AG08395 (cell line): Measurements from ENCODE around the gene PSMC3.
A peak's percentile ranks its signal among the peaks of the same experiment; 100 is the strongest.

Experiments used
- DNase-seq: peaks from one replicate; pipeline ENCODE4 v3.0.0; 2012; ENCODE audit warnings: mixed read lengths, low spot score

The PSMC3 gene

DNA sequence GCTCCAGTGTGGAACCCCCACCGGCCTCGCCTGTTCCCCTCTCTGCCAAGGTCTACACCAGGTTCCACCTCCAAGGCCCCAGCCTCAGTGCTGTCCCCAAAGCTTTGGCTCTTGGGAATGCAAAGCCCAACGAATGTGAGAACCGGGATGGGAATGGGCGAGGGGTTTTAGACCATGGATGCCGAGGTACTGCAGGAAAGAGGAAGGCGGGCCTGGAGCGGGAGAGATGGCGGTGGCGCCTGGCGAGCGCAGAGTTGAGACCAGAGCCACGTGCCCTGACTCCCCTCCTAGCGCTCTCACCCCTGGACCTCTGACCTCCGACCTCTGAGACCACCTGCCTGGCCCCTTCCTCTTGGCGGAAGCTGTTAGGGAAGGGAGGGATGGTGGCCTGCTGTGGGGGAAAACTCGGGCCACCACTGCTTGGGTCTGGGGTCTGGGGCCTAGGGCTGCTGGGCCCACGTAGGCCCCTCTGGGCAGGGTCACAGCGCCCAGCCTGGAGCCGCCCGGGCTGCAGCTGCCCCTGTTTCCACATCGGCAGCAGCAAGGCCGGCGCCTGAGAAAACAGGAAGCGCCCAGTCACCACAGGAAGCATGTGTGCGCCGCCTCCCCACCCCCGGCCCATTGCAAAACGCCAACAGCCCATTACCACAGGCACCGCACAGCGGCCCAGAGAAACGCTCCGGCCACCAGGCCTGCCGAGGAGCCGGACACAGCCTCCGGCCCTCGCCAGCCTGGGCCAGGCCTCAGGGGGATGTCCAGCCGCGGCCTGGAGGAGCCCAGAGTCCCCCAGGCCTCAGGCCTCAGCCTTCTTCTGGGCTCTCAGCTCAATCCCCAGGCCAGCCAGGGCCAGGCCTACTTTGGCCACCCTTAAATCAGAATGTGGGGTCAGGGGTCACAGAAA lies 31.7 kb downstream of the PSMC3 start:
- no peak for DNase-seq

DNA sequence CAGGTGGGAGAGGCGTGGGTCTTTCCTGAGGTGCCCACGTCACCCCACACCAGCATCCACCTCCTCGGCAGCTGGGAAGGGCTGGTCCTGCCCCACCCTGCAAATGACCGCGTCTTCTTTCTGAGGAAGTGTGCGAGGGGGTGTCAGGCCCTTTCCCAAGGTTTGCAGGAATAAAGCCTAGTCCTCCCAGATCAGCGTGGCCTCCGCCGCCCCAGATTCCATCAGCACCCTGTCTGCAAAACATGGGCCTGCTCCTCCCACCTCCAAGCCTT lies 32.3 kb downstream of the PSMC3 start:
- no peak for DNase-seq

- peak; percentile 59 for DNase-seq
These were observed 32.8 kb downstream of the PSMC3 start for GRCh38 chr11:47393163-47394049.

- no peak for DNase-seq
These were observed 33.6 kb downstream of the PSMC3 start for GRCh38 chr11:47392546-47393162.

DNA sequence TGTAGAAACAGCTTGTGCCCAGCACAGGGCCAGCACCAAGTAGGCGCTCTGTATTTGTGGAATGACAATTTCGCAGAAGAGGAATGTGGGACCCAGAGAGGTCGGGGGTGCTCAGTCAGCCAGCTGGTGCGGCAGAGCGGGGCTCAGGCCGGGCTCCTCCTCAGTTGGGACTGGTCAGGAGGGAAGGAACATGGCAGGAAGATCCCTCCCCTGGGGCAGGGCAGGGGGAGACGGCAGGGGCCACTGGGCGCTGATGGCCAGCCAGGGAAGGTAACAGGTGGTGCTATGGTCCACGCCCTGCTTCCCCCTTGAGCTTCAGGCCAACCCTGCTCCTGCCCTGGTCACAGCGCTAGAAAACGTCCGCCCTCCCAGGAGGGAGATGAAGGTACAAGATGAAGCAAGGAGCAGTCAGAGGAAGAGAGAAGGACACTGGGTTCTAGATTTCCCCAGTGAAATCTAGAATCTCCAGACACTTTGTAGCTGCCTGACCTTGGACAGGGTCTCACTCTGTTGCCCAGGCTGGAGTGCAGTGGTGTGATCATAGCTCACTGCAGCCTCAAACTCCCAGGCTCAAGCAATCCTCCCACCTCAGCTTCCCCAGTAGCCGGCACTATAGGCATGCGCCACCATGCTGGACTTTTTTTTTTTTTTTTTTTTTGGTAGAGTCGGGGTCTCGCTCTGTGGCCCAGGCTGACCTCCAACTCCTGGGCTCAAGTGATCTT lies 34.4 kb downstream of the PSMC3 start:
- DNase-seq = no peak

GRCh38 chr11:47391077-47391583 lies 35.1 kb downstream of the PSMC3 start:
- DNase-seq = no peak

GRCh38 chr11:47390422-47390760 lies 35.8 kb downstream of the PSMC3 start:
- DNase-seq = no peak

GRCh38 chr11:47389577-47390421 lies 36.4 kb downstream of the PSMC3 start:
- no peak for DNase-seq

GRCh38 chr11:47388697-47389576 lies 37.3 kb downstream of the PSMC3 start:
- DNase-seq = no peak

DNA sequence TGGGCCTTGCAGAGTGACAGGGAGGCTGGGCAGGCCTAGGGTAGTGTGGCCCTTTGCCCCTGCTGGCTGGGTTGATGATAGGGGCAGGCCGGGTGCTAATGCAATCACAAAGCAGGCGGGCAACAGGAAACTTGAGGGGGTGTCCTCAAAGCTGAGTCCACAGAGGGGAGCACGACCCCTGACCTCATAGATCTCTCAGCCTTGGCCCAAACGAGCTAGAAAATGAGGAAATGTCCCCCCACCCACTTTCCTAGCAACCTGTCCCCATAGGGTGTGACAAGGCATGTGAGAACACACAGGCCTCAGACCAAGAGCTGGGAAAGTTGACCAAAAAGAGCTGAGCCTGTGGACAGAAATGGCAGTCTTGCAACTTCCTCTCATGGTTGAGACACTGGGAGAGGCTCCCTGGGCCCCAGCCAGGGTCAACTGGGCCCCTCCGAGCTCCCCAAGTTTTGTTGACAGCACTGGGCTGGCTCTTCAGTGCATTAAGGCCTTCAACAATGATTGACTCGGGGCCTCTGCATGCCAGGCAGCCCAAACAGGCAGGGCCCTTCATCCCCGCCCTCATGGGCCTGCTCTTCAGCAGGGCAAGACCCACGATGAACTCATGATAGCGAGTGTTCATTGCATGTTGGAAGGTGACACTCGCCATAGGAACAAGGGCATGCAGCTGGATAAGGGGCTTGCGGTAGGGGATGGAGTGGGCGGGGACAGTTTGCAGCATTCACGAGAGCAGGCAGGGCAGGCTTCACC lies 38.1 kb downstream of the PSMC3 start:
- no peak for DNase-seq

GRCh38 chr11:47384498-47384897 lies 41.7 kb downstream of the PSMC3 start:
- DNase-seq = no peak

DNA sequence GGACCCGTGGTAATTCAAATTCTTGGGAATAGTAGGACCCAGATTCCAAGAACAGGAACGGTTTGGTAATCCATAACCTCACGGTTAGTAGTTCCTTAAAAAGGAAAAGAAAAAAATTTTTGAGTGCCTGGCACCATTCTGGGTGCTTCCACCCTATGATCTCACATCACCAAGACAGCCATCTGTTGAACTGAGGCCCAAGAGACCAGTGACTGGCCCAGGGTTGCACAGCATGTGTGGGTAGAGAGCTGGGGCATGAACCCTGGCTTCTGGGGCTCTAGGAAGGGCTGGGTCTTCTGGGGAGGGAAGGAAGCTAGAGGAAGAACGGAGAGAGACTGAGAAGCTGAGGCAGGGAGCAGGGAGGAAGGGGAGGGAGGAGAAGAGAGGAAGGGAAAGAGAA lies 43.2 kb downstream of the PSMC3 start:
- DNase-seq = no peak

GRCh38 chr11:47380078-47380477 lies 46.2 kb downstream of the PSMC3 start:
- DNase-seq = no peak

GRCh38 chr11:47379317-47379716 lies 46.9 kb downstream of the PSMC3 start:
- no peak for DNase-seq

- DNase-seq = no peak
These were observed 47.4 kb downstream of the PSMC3 start for GRCh38 chr11:47378836-47379170.

GRCh38 chr11:47378010-47378835 lies 48.0 kb downstream of the PSMC3 start, which contains the start of gene SPI1:
TSS of gene SPI1 (minus strand) at chr11:47378547. CDS start at chr11:47378353, 194 bp downstream.
- no peak for DNase-seq

DNA sequence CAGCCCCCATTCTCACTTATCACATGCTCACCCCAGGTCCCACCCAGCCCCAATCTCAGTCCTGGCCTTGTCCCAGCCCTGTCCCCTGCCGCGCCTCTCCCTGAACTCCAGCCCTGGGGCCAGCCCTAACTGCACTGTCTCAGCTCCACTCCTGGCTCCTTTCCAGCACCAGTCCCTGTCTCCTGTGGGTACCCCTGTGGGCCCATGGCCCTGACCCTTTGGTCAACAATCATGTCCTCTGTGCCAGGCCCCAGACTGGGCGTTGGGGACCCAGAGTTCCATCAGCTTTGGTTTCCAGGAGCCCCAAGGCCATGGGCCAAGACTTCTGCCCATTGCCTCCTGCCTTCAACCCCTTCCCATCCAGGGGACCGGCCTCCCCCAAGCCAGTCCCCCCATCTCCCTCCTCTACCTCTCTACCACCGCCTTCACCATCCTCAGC lies 48.6 kb downstream of the PSMC3 start:
- DNase-seq = no peak
